Peyer's patch (tissue), 4 donors: ENCODE measurements around the gene STK32A. TPM values are rescaled to one million over a fixed set of nuclear protein-coding genes. Genes with fewer than 3 reads are reported as not detected.

Experiments used
- DNase-seq, 3 donors: peaks; one replicate each; pipeline ENCODE4 v3.0.0-alpha.2; 2017 to 2019
- H3K27ac ChIP-seq, 4 donors: fragments of 200-600 bp; sonication (generic); one replicate each; pipeline ENCODE4 v1.5.1; 2016 to 2019
- H3K27me3 ChIP-seq, 2 donors: fragments of 200-600 bp; sonication (generic); one replicate each; pipeline ENCODE4 v1.5.1; 2019
- H3K36me3 ChIP-seq, 3 donors: fragments of 200-600 bp; sonication (generic); one replicate each; pipeline ENCODE4 v1.5.1; 2016 to 2019
- H3K4me1 ChIP-seq, 4 donors: fragments of 200-600 bp; sonication (generic); one replicate each; pipeline ENCODE4 v1.5.1; 2016 to 2019
- H3K4me3 ChIP-seq, 4 donors: fragments of 200-600 bp; sonication (generic); 1 replicate in 3 of 4; 2 replicates in 1 of 4; pipeline ENCODE4 v1.5.1; 2016 to 2019; ENCODE audit warnings: mild to moderate bottlenecking in 1 of 4
- H3K9me3 ChIP-seq, 4 donors: fragments of 200-600 bp; sonication (generic); one replicate each; pipeline ENCODE4 v1.5.1; 2016 to 2019; ENCODE audit warnings: mild to moderate bottlenecking in 1 of 4
- POLR2A ChIP-seq, 2 donors: fragments of 450-650 bp; IDR thresholded peaks; one replicate each; pipeline ENCODE4 v1.5.1; 2017; ENCODE audit warnings: antibody characterized with exemption in 2 of 2, mild to moderate bottlenecking in 2 of 2, moderate library complexity in 2 of 2
- total RNA-seq, 4 donors: library from RNA; depleted of rRNA; stranded (reverse); fragments of >200 nt; gene quantifications; one replicate each; pipeline ENCODE4 v1.1.0, GENCODE V29; 2016
- TF ChIP-seq, protein P1 (sequence below), 6 experiments: fragments of 450-650 bp in 4 of 6; fragments of 200-600 bp in 2 of 6; sonication (generic) in 1 of 6; IDR thresholded peaks; one replicate each; pipeline ENCODE4 v1.5.1; 2017 to 2019; ENCODE audit warnings: antibody characterized with exemption in 6 of 6, mild to moderate bottlenecking in 3 of 6, moderate library complexity in 1 of 6

Gene STK32A
- total RNA-seq, 4 donors from 2014 or later = 0.18 to 4.1 (median 0.32) TPM

DNA sequence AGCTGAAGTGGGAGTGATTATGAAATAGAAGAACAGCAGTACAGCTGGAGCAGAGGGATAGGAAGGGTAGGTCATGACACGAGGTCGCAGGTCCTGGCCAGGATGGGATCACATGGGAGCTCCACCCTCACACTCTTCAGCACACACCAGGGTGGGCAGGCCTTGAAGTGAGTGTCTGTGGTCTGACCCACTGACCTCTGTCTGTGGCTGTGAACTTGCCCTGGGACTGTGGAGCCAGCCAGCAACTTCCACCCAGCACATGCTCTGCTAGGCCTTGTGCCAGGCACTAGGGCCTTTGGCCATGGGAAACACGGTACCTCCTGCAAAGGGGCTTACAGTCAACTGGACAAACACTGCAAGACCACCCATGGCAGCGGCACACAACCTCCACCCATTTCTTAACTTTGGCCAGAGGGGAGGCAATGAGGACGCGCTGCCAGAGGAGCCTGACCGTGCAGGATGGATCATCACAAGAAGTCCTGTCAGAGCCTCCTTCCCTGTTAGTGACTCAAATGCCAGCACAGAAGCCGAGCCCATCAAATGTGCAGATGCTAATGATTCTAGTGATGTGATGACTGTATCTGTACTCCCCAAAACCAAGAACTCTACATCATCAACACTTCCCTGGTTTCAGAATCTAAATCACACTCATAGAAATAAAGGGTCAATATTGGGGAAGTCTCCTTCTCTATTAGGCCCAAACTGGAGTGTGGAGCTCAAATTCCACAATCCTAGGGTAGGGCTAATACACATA lies 161.4 kb downstream of the STK32A start:
- no peaks in the 10 kb centered on the region for H3K4me1 ChIP-seq
- H3K4me3 ChIP-seq = no peak overlapping the region
- H3K9me3 ChIP-seq = no peaks in the 10 kb centered on the region
- H3K36me3 ChIP-seq = peaks cover 0 to 17% (median 0%) of the 10 kb centered on the region in 3 donors
- no peaks in the 10 kb centered on the region for H3K27me3 ChIP-seq
- no peak overlapping the region for H3K27ac ChIP-seq
- TF ChIP-seq, protein P1, sequence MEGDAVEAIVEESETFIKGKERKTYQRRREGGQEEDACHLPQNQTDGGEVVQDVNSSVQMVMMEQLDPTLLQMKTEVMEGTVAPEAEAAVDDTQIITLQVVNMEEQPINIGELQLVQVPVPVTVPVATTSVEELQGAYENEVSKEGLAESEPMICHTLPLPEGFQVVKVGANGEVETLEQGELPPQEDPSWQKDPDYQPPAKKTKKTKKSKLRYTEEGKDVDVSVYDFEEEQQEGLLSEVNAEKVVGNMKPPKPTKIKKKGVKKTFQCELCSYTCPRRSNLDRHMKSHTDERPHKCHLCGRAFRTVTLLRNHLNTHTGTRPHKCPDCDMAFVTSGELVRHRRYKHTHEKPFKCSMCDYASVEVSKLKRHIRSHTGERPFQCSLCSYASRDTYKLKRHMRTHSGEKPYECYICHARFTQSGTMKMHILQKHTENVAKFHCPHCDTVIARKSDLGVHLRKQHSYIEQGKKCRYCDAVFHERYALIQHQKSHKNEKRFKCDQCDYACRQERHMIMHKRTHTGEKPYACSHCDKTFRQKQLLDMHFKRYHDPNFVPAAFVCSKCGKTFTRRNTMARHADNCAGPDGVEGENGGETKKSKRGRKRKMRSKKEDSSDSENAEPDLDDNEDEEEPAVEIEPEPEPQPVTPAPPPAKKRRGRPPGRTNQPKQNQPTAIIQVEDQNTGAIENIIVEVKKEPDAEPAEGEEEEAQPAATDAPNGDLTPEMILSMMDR (IDR thresholded peaks at IDR 0.05) = no peak
- TF ChIP-seq POLR2A (IDR thresholded peaks at IDR 0.05) = no peak
- DNase-seq = peak in 1 of 3 donors; percentile 47

DNA sequence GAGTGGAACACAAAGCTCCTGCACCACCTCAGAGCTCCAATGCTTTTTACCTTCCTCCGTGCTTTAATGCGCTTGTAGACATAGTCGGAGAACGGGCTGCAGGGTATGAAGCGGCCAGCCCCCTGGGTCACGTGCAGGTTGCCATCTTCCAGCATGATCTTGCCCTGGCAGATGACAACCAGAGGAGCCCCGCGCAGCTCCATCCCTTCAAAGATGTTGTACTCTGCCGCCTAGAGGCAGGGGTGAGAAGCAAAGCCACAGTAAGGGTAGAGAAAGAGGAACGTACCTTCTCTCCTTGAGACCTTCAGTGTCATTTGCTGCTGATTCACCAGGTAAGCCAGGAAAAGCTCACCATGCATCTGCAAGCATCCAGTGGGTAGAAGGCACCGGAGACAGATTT lies 162.8 kb downstream of the STK32A start:
- H3K27ac ChIP-seq = no peak overlapping the region
- no peak for DNase-seq
- no peaks in the 10 kb centered on the region for H3K9me3 ChIP-seq
- peaks cover 0 to 17% (median 0%) of the 10 kb centered on the region in 3 donors for H3K36me3 ChIP-seq
- no peak overlapping the region for H3K4me3 ChIP-seq
- no peaks in the 10 kb centered on the region for H3K4me1 ChIP-seq
- no peaks in the 10 kb centered on the region for H3K27me3 ChIP-seq
- TF ChIP-seq, protein P1 (IDR thresholded peaks at IDR 0.05) = no peak
- TF ChIP-seq POLR2A (IDR thresholded peaks at IDR 0.05) = no peak

- no peak overlapping the region for H3K27ac ChIP-seq
- no peak overlapping the region for H3K4me3 ChIP-seq
- H3K9me3 ChIP-seq = no peaks in the 10 kb centered on the region
- no peak for TF ChIP-seq POLR2A (IDR thresholded peaks at IDR 0.05)
- TF ChIP-seq, protein P1 (IDR thresholded peaks at IDR 0.05) = no peak
- no peaks in the 10 kb centered on the region for H3K27me3 ChIP-seq
- H3K4me1 ChIP-seq = no peaks in the 10 kb centered on the region
- no peak for DNase-seq
- H3K36me3 ChIP-seq = peaks cover 0 to 17% (median 0%) of the 10 kb centered on the region in 3 donors
Observed at GRCh38 chr5:147398860-147399259, 164.0 kb downstream of the STK32A start.

DNA sequence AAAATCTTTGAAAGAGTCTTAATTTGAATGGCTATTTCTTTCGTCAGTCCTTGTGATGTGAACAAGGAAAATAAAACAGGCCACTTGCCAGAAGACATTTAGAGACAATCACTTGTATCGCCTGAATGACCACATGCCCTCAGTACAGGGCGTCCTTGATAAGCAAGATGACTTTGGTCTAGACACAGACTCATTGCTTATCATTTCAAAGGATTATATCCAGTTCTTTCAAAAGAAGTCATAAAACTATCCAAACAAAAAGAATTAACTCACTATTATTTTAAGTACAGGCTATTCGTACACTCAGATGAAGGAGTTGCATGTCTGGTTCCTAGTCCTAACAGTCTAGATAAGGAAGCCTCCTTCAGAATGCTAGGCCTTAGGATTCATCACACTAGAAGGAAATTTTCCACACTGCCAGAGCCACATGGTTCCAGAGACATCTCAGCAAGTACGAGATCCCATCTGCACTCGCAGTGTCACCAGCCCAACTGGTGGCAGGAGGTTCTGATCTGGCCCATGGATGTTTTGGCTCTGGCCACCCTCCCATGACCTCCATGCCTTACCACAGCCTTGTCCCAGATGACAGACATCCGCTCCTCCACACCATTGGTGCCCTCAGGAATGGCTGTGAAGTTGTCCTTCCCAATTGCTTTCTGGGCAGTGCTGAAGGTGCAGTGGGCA lies 165.4 kb downstream of the STK32A start:
- H3K27ac ChIP-seq = no peak overlapping the region
- TF ChIP-seq POLR2A (IDR thresholded peaks at IDR 0.05) = no peak
- TF ChIP-seq, protein P1 (IDR thresholded peaks at IDR 0.05) = no peak
- DNase-seq = no peak

GRCh38 chr5:147400881-147401280 lies 166.1 kb downstream of the STK32A start:
- no peak overlapping the region for H3K27ac ChIP-seq
- no peak overlapping the region for H3K4me3 ChIP-seq
- H3K27me3 ChIP-seq = no peaks in the 10 kb centered on the region
- no peaks in the 10 kb centered on the region for H3K9me3 ChIP-seq
- TF ChIP-seq, protein P1 (IDR thresholded peaks at IDR 0.05) = no peak
- TF ChIP-seq POLR2A (IDR thresholded peaks at IDR 0.05) = no peak
- peaks cover 0 to 6% (median 0%) of the 10 kb centered on the region in 4 donors for H3K4me1 ChIP-seq
- DNase-seq = no peak
- peaks cover 0 to 13% (median 0%) of the 10 kb centered on the region in 3 donors for H3K36me3 ChIP-seq

More for the DNA sequence above, 165.4 kb downstream of the STK32A start:
- no peak overlapping the region for H3K4me3 ChIP-seq
- H3K27me3 ChIP-seq = no peaks in the 10 kb centered on the region
- H3K9me3 ChIP-seq = no peaks in the 10 kb centered on the region
- peaks cover 0 to 6% (median 0%) of the 10 kb centered on the region in 4 donors for H3K4me1 ChIP-seq
- peaks cover 0 to 17% (median 0%) of the 10 kb centered on the region in 3 donors for H3K36me3 ChIP-seq
